Spleen (tissue), 11 donors: Measurements from ENCODE around the gene NXN. TPM values are rescaled to one million over a fixed set of nuclear protein-coding genes. Genes with fewer than 3 reads are reported as not detected.

Source experiments
- DNase-seq: peaks from one replicate; pipeline ENCODE4 v3.0.0-alpha.2; 2020
- H3K27ac ChIP-seq, 8 donors: fragments of 200-600 bp; sonication (generic) in 7 of 8; 1 replicate in 4 of 8; 2 replicates in 4 of 8; pipeline versions ENCODE4 v1.5.0 to v1.8.0; 2016 to 2021; ENCODE audit warnings: inconsistent platforms in 4 of 8, mild to moderate bottlenecking in 4 of 8, moderate library complexity in 1 of 8
- H3K27me3 ChIP-seq, 7 donors: fragments of 200-600 bp; sonication (generic) in 6 of 7; replicated peaks in 1 of 7; 1 replicate in 4 of 7; 2 replicates in 3 of 7; pipeline versions ENCODE4 v1.5.0 to v1.8.0; 2016 to 2021; ENCODE audit warnings: inconsistent platforms in 3 of 7, mild to moderate bottlenecking in 1 of 7
- H3K36me3 ChIP-seq, 6 donors: fragments of 200-600 bp; sonication (generic) in 5 of 6; 1 replicate in 4 of 6; 2 replicates in 2 of 6; pipeline versions ENCODE4 v1.5.0 to v1.8.0; 2016 to 2021; ENCODE audit warnings: inconsistent platforms in 2 of 6
- H3K4me1 ChIP-seq, 6 donors: fragments of 200-600 bp; sonication (generic) in 5 of 6; 1 replicate in 3 of 6; 2 replicates in 3 of 6; pipeline versions ENCODE4 v1.5.0 to v1.8.0; 2016 to 2021; ENCODE audit warnings: inconsistent platforms in 3 of 6
- H3K4me3 ChIP-seq, 8 donors: fragments of 200-600 bp; sonication (generic) in 7 of 8; 1 replicate in 4 of 8; 2 replicates in 4 of 8; pipeline versions ENCODE4 v1.5.0 to v1.8.0; 2016 to 2021; ENCODE audit warnings: inconsistent platforms in 4 of 8, mild to moderate bottlenecking in 4 of 8, moderate library complexity in 2 of 8
- H3K9me3 ChIP-seq, 8 donors: fragments of 200-600 bp; sonication (generic) in 7 of 8; 1 replicate in 4 of 8; 2 replicates in 4 of 8; pipeline versions ENCODE4 v1.5.0 to v1.8.0; 2016 to 2021; ENCODE audit warnings: inconsistent platforms in 4 of 8
- CTCF ChIP-seq, 11 experiments: fragments of 200-600 bp in 7 of 11; fragments of 450-650 bp in 4 of 11; sonication (generic) in 4 of 11; IDR thresholded peaks in 8 of 11; conservative IDR thresholded peaks in 3 of 11; 1 replicate in 7 of 11; 2 replicates in 4 of 11; pipeline versions ENCODE4 v1.4.0 to v1.8.0; 2016 to 2021; ENCODE audit warnings: antibody characterized with exemption in 11 of 11, inconsistent platforms in 4 of 11, mild to moderate bottlenecking in 1 of 11
- POLR2A ChIP-seq, 3 donors: fragments of 450-650 bp; IDR thresholded peaks; one replicate each; pipeline ENCODE4 v1.5.1; 2017; ENCODE audit warnings: antibody characterized with exemption in 3 of 3, mild to moderate bottlenecking in 1 of 3
- POLR2AphosphoS5 ChIP-seq, 3 donors: sonication (generic); formaldehyde crosslinking; IDR thresholded peaks; one replicate each; pipeline ENCODE4 v1.5.1; 2017; ENCODE audit warnings: antibody characterized with exemption in 3 of 3
- WGBS, 5 donors: extraction: QIAGEN DNeasy Blood & Tissue Kit in 3 of 5; methylation state at CpG; one replicate each; pipeline versions ENCODE4 v1.1.5 to v1.1.7; 2013 to 2018; 5-methylcytosine and 5-hydroxymethylcytosine counted together
- intact Hi-C: fragments of 100-400 bp; cut with DNase I; formaldehyde crosslinking; loops from one replicate; pipeline ENCODE4 v1.15.0; 2023; ENCODE audit warnings: low total_unique reads
- polyA plus RNA-seq, 3 donors: library from polyadenylated mRNA; stranded (reverse); fragments of 200-250 nt; gene quantifications; one replicate each; pipeline ENCODE4 v1.2.1, GENCODE V29; 2013
- total RNA-seq, 7 donors: library from RNA; depleted of rRNA in 3 of 7; stranded (reverse); fragments of >200 nt in 3 of 7; fragmentation: NEBNext Ultra II Directional in 4 of 7; extraction: Animal tissue kit (Norgen Biotek cat#: 25700) in 4 of 7; gene quantifications; one replicate each; pipeline versions ENCODE4 v1.1.0 to v1.2.1, GENCODE V29; 2016 to 2021
- donor health status: healthy with polysubstance abuse.
- donor health status: DM: no; HTN: no; CAD: no; lungs with moderate emphysema.
- donor health status: DM: no; HTN: no; CAD: no.
- donor health status: Bipolar disorder and iron deficiency.
- donor health status: healthy.
- donor health status: DM: no; HTN: no; CAD: no.
- donor health status: DM: yes; HTN: yes; CAD: no.

The NXN gene
- total and polyA plus RNA-seq, 10 donors: 3.9 to 21.4 (median 10.3) TPM

- no peak overlapping the region for H3K27ac ChIP-seq
- no peak for TF ChIP-seq POLR2AphosphoS5 (IDR thresholded peaks at IDR 0.05)
- TF ChIP-seq CTCF (IDR thresholded peaks at IDR 0.05 in 8 of 11, conservative IDR thresholded peaks at IDR 0.05 in 3 of 11): no peak
- no peak for TF ChIP-seq POLR2A (IDR thresholded peaks at IDR 0.05)
- H3K36me3 ChIP-seq: peaks cover 0 to 39% (median 0%) of the 10 kb centered on the region in 6 donors
- no peak for DNase-seq
- H3K4me1 ChIP-seq: no peaks in the 10 kb centered on the region
- 94 to 97% (median 95%) methylated on average over 18 to 19 of the region's 19 CpGs for WGBS, 5 donors
- no peaks in the 10 kb centered on the region for H3K9me3 ChIP-seq
- no peaks in the 10 kb centered on the region for H3K27me3 ChIP-seq
- intact Hi-C loops: no loop called here
- H3K4me3 ChIP-seq: no peak overlapping the region
Observed at GRCh38 chr17:819251-819650, 160.3 kb downstream of the NXN start.

GRCh38 chr17:814371-814770, 165.2 kb downstream of the NXN start:
- peaks cover 0 to 34% (median 0%) of the 10 kb centered on the region in 6 donors for H3K36me3 ChIP-seq
- TF ChIP-seq POLR2AphosphoS5 (IDR thresholded peaks at IDR 0.05) (no peak), CTCF (IDR thresholded peaks at IDR 0.05 in 8 of 11, conservative IDR thresholded peaks at IDR 0.05 in 3 of 11) (no peak)

GRCh38 chr17:812638-813204, 166.9 kb downstream of the NXN start:
- TF ChIP-seq POLR2AphosphoS5 (IDR thresholded peaks at IDR 0.05): no peak
- TF ChIP-seq CTCF (IDR thresholded peaks at IDR 0.05 in 8 of 11, conservative IDR thresholded peaks at IDR 0.05 in 3 of 11): no peak
- no peak for TF ChIP-seq POLR2A (IDR thresholded peaks at IDR 0.05)
- H3K4me3 ChIP-seq: no peak overlapping the region
- H3K9me3 ChIP-seq: no peaks in the 10 kb centered on the region
- intact Hi-C loops: no loop called here
- 90 to 97% (median 92%) methylated on average over 14 of the region's 14 CpGs for WGBS, 5 donors
- no peak overlapping the region for H3K27ac ChIP-seq
- peaks cover 0 to 2% (median 0%) of the 10 kb centered on the region in 7 donors for H3K27me3 ChIP-seq
- H3K36me3 ChIP-seq: peaks cover 0 to 20% (median 0%) of the 10 kb centered on the region in 6 donors
- H3K4me1 ChIP-seq: no peaks in the 10 kb centered on the region
- no peak for DNase-seq

More at GRCh38 chr17:814371-814770, 165.2 kb downstream of the NXN start:
- no peaks in the 10 kb centered on the region for H3K9me3 ChIP-seq
- H3K27me3 ChIP-seq: no peaks in the 10 kb centered on the region
- DNase-seq: no peak
- intact Hi-C loops: no loop called here
- no peak overlapping the region for H3K4me3 ChIP-seq
- WGBS, 5 donors: 89 to 96% (median 93%) methylated on average over 20 of the region's 20 CpGs
- no peak overlapping the region for H3K27ac ChIP-seq
- no peaks in the 10 kb centered on the region for H3K4me1 ChIP-seq

GRCh38 chr17:811051-811784, 168.4 kb downstream of the NXN start:
- no peak for TF ChIP-seq POLR2AphosphoS5 (IDR thresholded peaks at IDR 0.05)
- TF ChIP-seq CTCF (IDR thresholded peaks at IDR 0.05 in 8 of 11, conservative IDR thresholded peaks at IDR 0.05 in 3 of 11): no peak
- no peak for TF ChIP-seq POLR2A (IDR thresholded peaks at IDR 0.05)
- Histone ChIP-seq H3K27ac (no peak overlapping the region), H3K36me3 (peaks cover 0 to 17% (median 0%) of the 10 kb centered on the region in 6 donors), H3K9me3 (no peaks in the 10 kb centered on the region), H3K4me1 (no peaks in the 10 kb centered on the region), H3K27me3 (peaks cover 0 to 9% (median 0%) of the 10 kb centered on the region in 7 donors), H3K4me3 (no peak overlapping the region)
- intact Hi-C loops: no loop called here
- WGBS, 5 donors: 70 to 84% (median 83%) methylated on average over 21 to 29 of the region's 29 CpGs
- DNase-seq: no peak
